ENCODE results near the gene KL. TPM values are rescaled to one million over a fixed set of nuclear protein-coding genes. Genes with fewer than 3 reads are reported as not detected.

The KL gene
- total RNA-seq, 1 experiment from 2014 or later = 1.5 TPM

GRCh38 chr13:33073338-33073737 is 57.1 kb downstream of the KL start:
- POLR2A ChIA-PET (ENCODE audit: low non-redundant PET) = no interaction called here
- H3K27me3 ChIP-seq (replicated peaks; ENCODE audit: insufficient read depth, low read depth, low read length, poor library complexity) = no peaks in the 10 kb centered on the region
- DNase-seq (ENCODE audit: low spot score) = no peak
- no peak overlapping the region for H3K27ac ChIP-seq (ENCODE audit: low read depth, low read length, poor library complexity, severe bottlenecking)
- intact Hi-C loops (cut with micrococcal nuclease; ENCODE audit: unreplicated experiment) = no loop called here
- no TSS peak for BruUV-seq (replicated peaks)
- no peaks in the 10 kb centered on the region for H3K9me3 ChIP-seq (ENCODE audit: low read depth, low read length, poor library complexity, severe bottlenecking)
- TF ChIP-seq, protein P1, sequence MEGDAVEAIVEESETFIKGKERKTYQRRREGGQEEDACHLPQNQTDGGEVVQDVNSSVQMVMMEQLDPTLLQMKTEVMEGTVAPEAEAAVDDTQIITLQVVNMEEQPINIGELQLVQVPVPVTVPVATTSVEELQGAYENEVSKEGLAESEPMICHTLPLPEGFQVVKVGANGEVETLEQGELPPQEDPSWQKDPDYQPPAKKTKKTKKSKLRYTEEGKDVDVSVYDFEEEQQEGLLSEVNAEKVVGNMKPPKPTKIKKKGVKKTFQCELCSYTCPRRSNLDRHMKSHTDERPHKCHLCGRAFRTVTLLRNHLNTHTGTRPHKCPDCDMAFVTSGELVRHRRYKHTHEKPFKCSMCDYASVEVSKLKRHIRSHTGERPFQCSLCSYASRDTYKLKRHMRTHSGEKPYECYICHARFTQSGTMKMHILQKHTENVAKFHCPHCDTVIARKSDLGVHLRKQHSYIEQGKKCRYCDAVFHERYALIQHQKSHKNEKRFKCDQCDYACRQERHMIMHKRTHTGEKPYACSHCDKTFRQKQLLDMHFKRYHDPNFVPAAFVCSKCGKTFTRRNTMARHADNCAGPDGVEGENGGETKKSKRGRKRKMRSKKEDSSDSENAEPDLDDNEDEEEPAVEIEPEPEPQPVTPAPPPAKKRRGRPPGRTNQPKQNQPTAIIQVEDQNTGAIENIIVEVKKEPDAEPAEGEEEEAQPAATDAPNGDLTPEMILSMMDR (conservative IDR thresholded peaks at IDR 0.05; ENCODE audit: low read depth, low read length) = no peak
- no peak for TF ChIP-seq EZH2 (IDR thresholded peaks at IDR 0.05; ENCODE audit: borderline replicate concordance, low read depth, low read length, poor library complexity, severe bottlenecking)
- H3K36me3 ChIP-seq (ENCODE audit: insufficient read depth, low read length, poor library complexity, severe bottlenecking) = no peaks in the 10 kb centered on the region
- H3K4me3 ChIP-seq (ENCODE audit: low read depth, low read length, poor library complexity, severe bottlenecking) = no peak overlapping the region
- CTCF ChIA-PET = no interaction called here
- no peaks in the 10 kb centered on the region for H3K4me1 ChIP-seq (ENCODE audit: insufficient read depth, low read length, poor library complexity, severe bottlenecking)

GRCh38 chr13:33076001-33076992 is 60.1 kb downstream of the KL start:
- no peaks in the 10 kb centered on the region for H3K36me3 ChIP-seq (ENCODE audit: insufficient read depth, low read length, poor library complexity, severe bottlenecking)
- H3K9me3 ChIP-seq (ENCODE audit: low read depth, low read length, poor library complexity, severe bottlenecking) = no peaks in the 10 kb centered on the region
- POLR2A ChIA-PET (ENCODE audit: low non-redundant PET) = interaction anchor here (0.6 kb wide), 1 partner anchor 281 kb away, joined by 8 read pairs; no protein-coding TSS in a partner anchor
- CTCF ChIA-PET = no interaction called here
- intact Hi-C loops (cut with micrococcal nuclease; ENCODE audit: unreplicated experiment) = no loop called here
- no TSS peak for BruUV-seq (replicated peaks)
- no peak for TF ChIP-seq EZH2 (IDR thresholded peaks at IDR 0.05; ENCODE audit: borderline replicate concordance, low read depth, low read length, poor library complexity, severe bottlenecking)
- TF ChIP-seq, protein P1 (conservative IDR thresholded peaks at IDR 0.05; ENCODE audit: low read depth, low read length) = no peak
- H3K27ac ChIP-seq (ENCODE audit: low read depth, low read length, poor library complexity, severe bottlenecking) = no peak overlapping the region
- no peak overlapping the region for H3K4me3 ChIP-seq (ENCODE audit: low read depth, low read length, poor library complexity, severe bottlenecking)
- no peak for DNase-seq (ENCODE audit: low spot score)
- H3K27me3 ChIP-seq (replicated peaks; ENCODE audit: insufficient read depth, low read depth, low read length, poor library complexity) = no peaks in the 10 kb centered on the region
- H3K4me1 ChIP-seq (ENCODE audit: insufficient read depth, low read length, poor library complexity, severe bottlenecking) = peaks cover 9% of the 10 kb centered on the region

DNA sequence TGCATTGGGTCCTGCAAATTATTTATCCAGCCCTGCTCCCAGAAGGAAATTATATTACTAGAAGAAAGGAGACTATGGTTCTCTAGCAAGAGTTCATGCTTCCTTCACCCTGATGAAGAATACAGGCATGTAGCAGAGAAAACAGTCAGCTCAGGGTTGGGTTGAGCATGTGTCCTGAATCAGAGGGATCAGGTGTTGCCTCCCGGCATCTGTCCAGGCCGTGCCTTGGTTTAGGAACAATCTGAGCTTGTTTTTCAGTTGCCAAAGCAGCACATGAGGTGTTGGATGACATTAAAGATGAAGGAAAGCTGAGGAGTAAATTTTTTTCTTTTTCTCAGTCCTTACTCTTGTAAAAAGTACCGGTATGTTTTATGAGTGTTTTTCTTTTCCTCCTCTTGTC is 62.0 kb downstream of the KL start:
- POLR2A ChIA-PET (ENCODE audit: low non-redundant PET) = no interaction called here
- BruUV-seq (replicated peaks) = no TSS peak

More for the DNA sequence above, 62.0 kb downstream of the KL start:
- Histone ChIP-seq H3K27ac (ENCODE audit: low read depth, low read length, poor library complexity, severe bottlenecking) (no peak overlapping the region), H3K36me3 (ENCODE audit: insufficient read depth, low read length, poor library complexity, severe bottlenecking) (no peaks in the 10 kb centered on the region), H3K9me3 (ENCODE audit: low read depth, low read length, poor library complexity, severe bottlenecking) (no peaks in the 10 kb centered on the region), H3K27me3 (replicated peaks; ENCODE audit: insufficient read depth, low read depth, low read length, poor library complexity) (no peaks in the 10 kb centered on the region), H3K4me1 (ENCODE audit: insufficient read depth, low read length, poor library complexity, severe bottlenecking) (peaks cover 18% of the 10 kb centered on the region), H3K4me3 (ENCODE audit: low read depth, low read length, poor library complexity, severe bottlenecking) (no peak overlapping the region)
- no peak for DNase-seq (ENCODE audit: low spot score)
- intact Hi-C loops (cut with micrococcal nuclease; ENCODE audit: unreplicated experiment) = no loop called here
- TF ChIP-seq, protein P1 (conservative IDR thresholded peaks at IDR 0.05; ENCODE audit: low read depth, low read length) = no peak
- CTCF ChIA-PET = no interaction called here

Data from A673 (cell line).